ENCODE data around the gene STARD3NL.
"Not testable (repeated sequence)": the region's sequence is repeated elsewhere in the genome, so short reads cannot be mapped to it uniquely, and the experiment has no call there.

DNA sequence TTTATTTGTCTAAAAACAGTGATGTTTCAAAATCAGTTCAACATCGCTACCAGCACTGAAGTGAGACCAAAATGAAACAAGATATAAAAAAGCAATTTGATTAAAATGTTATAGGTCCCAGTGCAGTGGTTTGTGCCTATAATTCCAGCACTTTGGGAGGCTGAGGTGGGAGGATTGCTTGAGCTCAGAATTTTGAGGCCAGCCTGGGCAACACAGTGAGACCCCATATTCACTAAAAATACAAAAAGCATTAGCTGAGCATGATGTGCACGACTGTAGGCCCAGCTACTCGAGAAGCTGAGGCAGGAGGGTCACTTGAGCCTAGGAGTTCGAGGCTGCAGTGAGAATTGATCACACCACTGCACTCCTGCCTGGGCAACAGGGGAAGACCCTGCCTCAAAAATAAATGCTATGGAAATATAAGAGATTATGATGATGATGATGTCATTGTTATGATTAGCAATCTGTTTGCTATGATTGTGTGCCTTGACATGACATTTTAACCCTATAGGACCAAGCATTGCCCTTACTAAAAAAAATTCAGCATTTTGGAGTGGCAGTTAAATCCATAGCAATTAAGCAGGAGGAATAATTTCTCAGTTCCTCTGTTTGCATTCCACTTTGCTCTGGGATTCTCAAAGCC is 91.8 kb downstream of the STARD3NL start:
- TF ChIP-seq, protein P1, sequence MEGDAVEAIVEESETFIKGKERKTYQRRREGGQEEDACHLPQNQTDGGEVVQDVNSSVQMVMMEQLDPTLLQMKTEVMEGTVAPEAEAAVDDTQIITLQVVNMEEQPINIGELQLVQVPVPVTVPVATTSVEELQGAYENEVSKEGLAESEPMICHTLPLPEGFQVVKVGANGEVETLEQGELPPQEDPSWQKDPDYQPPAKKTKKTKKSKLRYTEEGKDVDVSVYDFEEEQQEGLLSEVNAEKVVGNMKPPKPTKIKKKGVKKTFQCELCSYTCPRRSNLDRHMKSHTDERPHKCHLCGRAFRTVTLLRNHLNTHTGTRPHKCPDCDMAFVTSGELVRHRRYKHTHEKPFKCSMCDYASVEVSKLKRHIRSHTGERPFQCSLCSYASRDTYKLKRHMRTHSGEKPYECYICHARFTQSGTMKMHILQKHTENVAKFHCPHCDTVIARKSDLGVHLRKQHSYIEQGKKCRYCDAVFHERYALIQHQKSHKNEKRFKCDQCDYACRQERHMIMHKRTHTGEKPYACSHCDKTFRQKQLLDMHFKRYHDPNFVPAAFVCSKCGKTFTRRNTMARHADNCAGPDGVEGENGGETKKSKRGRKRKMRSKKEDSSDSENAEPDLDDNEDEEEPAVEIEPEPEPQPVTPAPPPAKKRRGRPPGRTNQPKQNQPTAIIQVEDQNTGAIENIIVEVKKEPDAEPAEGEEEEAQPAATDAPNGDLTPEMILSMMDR (IDR thresholded peaks at IDR 0.05), result not testable (repeated sequence)
- TF ChIP-seq POLR2A (IDR thresholded peaks at IDR 0.05), result not testable (repeated sequence)
